GM12878 (cell line): ENCODE results near the gene TRDN. TPM values are rescaled to one million over a fixed set of nuclear protein-coding genes. Genes with fewer than 3 reads are reported as not detected.

ENCODE experiments used
- ATAC-seq: fragments of 200-7000 bp; cut with Tn5 transposase; 3 replicates; pipeline ENCODE4 v1.9.1; 2020; ENCODE audit warnings: mild to moderate bottlenecking, moderate library complexity
- BruUV-seq: library from RNA; stranded (reverse); fragments of 400-500 nt; replicated peaks from 2 replicates; lab custom pipeline; 2021; lab: Mats Ljungman, UMichigan
- CTCF ChIA-PET: fragments of 300-600 bp; sonication (Branson Sonifier 250); formaldehyde crosslinking; extraction: SDS; loops from one replicate; lab custom pipeline; 2021; ENCODE audit warnings: inconsistent platforms; lab: Yijun Ruan, JAX
- POLR2A ChIA-PET: fragments of 350-600 bp; formaldehyde crosslinking; extraction: SDS; loops from one replicate; lab custom pipeline; 2021; ENCODE audit warnings: inconsistent platforms; lab: Charles Lee
- RAD21 ChIA-PET: fragments of 300-600 bp; sonication (Branson Sonifier 250); formaldehyde crosslinking; loops from one replicate; lab custom pipeline; 2023; ENCODE audit warnings: antibody characterized with exemption; ENCODE audit not compliant: unreplicated experiment; lab: Charles Lee
- SMC1A ChIA-PET: fragments of 300-600 bp; sonication (Branson Sonifier 250); formaldehyde crosslinking; loops from one replicate; lab custom pipeline; 2023; ENCODE audit not compliant: unreplicated experiment, uncharacterized antibody; lab: Charles Lee
- DNase-seq: peaks from one replicate; pipeline ENCODE4 v3.0.0-alpha.2; 2011; ENCODE audit warnings: low read depth, low spot score
- FAIRE-seq: peaks from 3 replicates; lab custom pipeline; 2011; peaks lifted over from hg19 to GRCh38; lab: Jason Lieb, UNC
- H2AFZ ChIP-seq: 2 replicates; pipeline ENCODE4 v1.6.0; 2011; ENCODE audit warnings: low read depth, low read length, control low read depth; ENCODE audit not compliant: control insufficient read depth
- H3K27ac ChIP-seq: 2 replicates; pipeline ENCODE4 v1.5.1; 2011; ENCODE audit warnings: control low read depth; ENCODE audit not compliant: control insufficient read depth, insufficient read depth
- H3K27me3 ChIP-seq, 2 experiments: replicated peaks in 1 of 2; 2 replicates each; pipeline versions ENCODE4 v1.6.0 to v1.6.1; 2011; ENCODE audit warnings: low read length in 1 of 2; ENCODE audit not compliant: control insufficient read depth in 2 of 2, insufficient read depth in 2 of 2
- H3K36me3 ChIP-seq, 2 experiments: 2 replicates each; pipeline ENCODE4 v1.5.1; 2011; ENCODE audit warnings: low read length in 1 of 2; ENCODE audit not compliant: control insufficient read depth in 2 of 2, insufficient read depth in 2 of 2
- H3K4me1 ChIP-seq: 2 replicates; pipeline ENCODE4 v1.6.1; 2011; ENCODE audit warnings: mild to moderate bottlenecking, low read length, moderate library complexity, mixed read lengths; ENCODE audit not compliant: control insufficient read depth, insufficient read depth
- H3K4me2 ChIP-seq: 2 replicates; pipeline ENCODE4 v1.6.0; 2011; ENCODE audit warnings: control low read depth; ENCODE audit not compliant: control insufficient read depth, insufficient read depth
- H3K4me3 ChIP-seq: fragments of 200-600 bp; sonication (generic); 2 replicates; pipeline ENCODE4 v1.5.1; 2016
- H3K79me2 ChIP-seq: 2 replicates; pipeline ENCODE4 v1.6.0; 2011; ENCODE audit warnings: low read length; ENCODE audit not compliant: control insufficient read depth, insufficient read depth
- H3K9ac ChIP-seq: 2 replicates; pipeline ENCODE4 v1.8.0; 2011; ENCODE audit warnings: low read length, control low read depth, mixed read lengths; ENCODE audit not compliant: control insufficient read depth, insufficient read depth
- H3K9me3 ChIP-seq: replicated peaks from 3 replicates; pipeline ENCODE4 v1.5.1; 2011; ENCODE audit warnings: mild to moderate bottlenecking, low read length; ENCODE audit not compliant: control insufficient read depth, insufficient read depth
- H4K20me1 ChIP-seq: 2 replicates; pipeline ENCODE4 v1.6.0; 2011; ENCODE audit not compliant: control insufficient read depth, insufficient read depth
- BACH1 ChIP-seq: fragments of 450-650 bp; IDR thresholded peaks from 2 replicates; pipeline ENCODE4 v1.6.1; 2017; ENCODE audit warnings: mild to moderate bottlenecking, borderline replicate concordance
- CEBPZ ChIP-seq: fragments of 150-350 bp; IDR thresholded peaks from 2 replicates; pipeline ENCODE4 v1.6.1; 2016; ENCODE audit warnings: low read depth, low read length
- MEF2B ChIP-seq: fragments of 450-650 bp; IDR thresholded peaks from 2 replicates; pipeline ENCODE4 v1.6.1; 2018; ENCODE audit warnings: mild to moderate bottlenecking, moderate library complexity; ENCODE audit not compliant: partially characterized antibody, poor library complexity, severe bottlenecking
- MLLT1 ChIP-seq: fragments of 450-650 bp; IDR thresholded peaks from 2 replicates; pipeline ENCODE4 v1.6.1; 2016; ENCODE audit warnings: mild to moderate bottlenecking
- PBX3 ChIP-seq: IDR thresholded peaks from 2 replicates; pipeline ENCODE4 v1.6.1; 2011; ENCODE audit warnings: mild to moderate bottlenecking, low read depth, low read length, moderate library complexity; ENCODE audit not compliant: insufficient replicate concordance
- SMAD5 ChIP-seq: IDR thresholded peaks from 2 replicates; pipeline ENCODE4 v1.6.1; 2016; ENCODE audit warnings: antibody characterized with exemption, low read depth
- SUZ12 ChIP-seq: fragments of 200-600 bp; sonication (generic); IDR thresholded peaks from one replicate; pipeline ENCODE4 v1.6.1; 2018; ENCODE audit warnings: antibody characterized with exemption, mild to moderate bottlenecking; ENCODE audit not compliant: unreplicated experiment
- TCF12 ChIP-seq: IDR thresholded peaks from 2 replicates; pipeline ENCODE4 v1.6.1; 2011; ENCODE audit warnings: low read depth, mild to moderate bottlenecking, low read length
- ZSCAN29 ChIP-seq: fragments of 450-650 bp; IDR thresholded peaks from 2 replicates; pipeline ENCODE4 v1.6.1; 2017; ENCODE audit warnings: mild to moderate bottlenecking, moderate library complexity
- WGBS: methylation state at CpG from one replicate; pipeline ENCODE4 v1.1.6; 2016; ENCODE audit warnings: low lambda C conversion rate; ENCODE audit not compliant: insufficient replicate concordance, insufficient coverage; ENCODE audit errors: missing lambda C conversion rate; 5-methylcytosine and 5-hydroxymethylcytosine counted together
- in situ Hi-C: fragments of 300-500 bp; cut with MboI; formaldehyde crosslinking; loops from 9 replicates; pipeline ENCODE4 v1.14.3; 2018; ENCODE audit warnings: mixed read lengths
- intact Hi-C: fragments of 100-400 bp; cut with micrococcal nuclease; formaldehyde crosslinking; loops from one replicate; pipeline ENCODE4 v1.14.2; 2022; ENCODE audit not compliant: unreplicated experiment
- polyA plus RNA-seq, 11 experiments: library from polyadenylated mRNA; depleted of rRNA in 4 of 11; unstranded in 6 of 11; stranded (reverse) in 5 of 11; fragments of >200 nt; fragmentation: Nextera tagmentation in 4 of 11; fragmentation: Illumina TruSeq in 1 of 11; extraction: Ambion mirVana in 4 of 11; extraction: Trizol in 1 of 11; gene quantifications; 1 replicate in 1 of 11; 2 replicates in 10 of 11; pipeline versions ENCODE4 v1.2.1 to v1.2.3, GENCODE V29; 2011 to 2016; ENCODE audit warnings: inconsistent platforms in 2 of 11, missing spikeins in 2 of 11, low read depth in 1 of 11
- total RNA-seq, 4 experiments: library from RNA; depleted of rRNA in 3 of 4; stranded (reverse); fragments of >200 nt in 3 of 4; fragmentation: Illumina TruSeq in 1 of 4; extraction: Trizol in 1 of 4; gene quantifications; 2 replicates each; pipeline versions ENCODE4 v1.2.1 to v1.2.3, GENCODE V29; 2013 to 2021

The TRDN gene
- total and polyA plus RNA-seq, 10 of the 15 experiments (the other 5 are each of a cell fraction or from before 2014, with no cell fraction given) = not detected

- no peaks in the 10 kb centered on the region for H3K27me3 ChIP-seq
- WGBS = 55% methylated on average over 10 of the region's 10 CpGs
These were observed 71.2 kb downstream of the TRDN start for GRCh38 chr6:123565529-123565928.

More at GRCh38 chr6:123565529-123565928, 71.2 kb downstream of the TRDN start:
- SMC1A ChIA-PET = interaction anchor here (1.0 to 1.8 kb wide), 2 partner anchors 110 to 150 kb away, joined by 3 to 4 read pairs; no protein-coding TSS in a partner anchor
- ATAC-seq = no peak
- H4K20me1 ChIP-seq = no peaks in the 10 kb centered on the region
- no peak overlapping the region for H3K27ac ChIP-seq
- no peak for FAIRE-seq
- no peak overlapping the region for H3K4me3 ChIP-seq
- no peaks in the 10 kb centered on the region for H3K79me2 ChIP-seq
- H3K9me3 ChIP-seq = no peaks in the 10 kb centered on the region
- H3K4me1 ChIP-seq = no peaks in the 10 kb centered on the region
- H3K9ac ChIP-seq = no peak overlapping the region
- no peaks in the 10 kb centered on the region for H3K36me3 ChIP-seq
- intact Hi-C loops = no loop called here
- BruUV-seq = no TSS peak
- no peak overlapping the region for H2AFZ ChIP-seq
- DNase-seq = no peak
- no peak for TF ChIP-seq MEF2B
- no peak for TF ChIP-seq TCF12
- TF ChIP-seq CEBPZ = no peak
- no peak for TF ChIP-seq ZSCAN29
- no peak for TF ChIP-seq BACH1
- no peak for TF ChIP-seq MLLT1
- TF ChIP-seq SUZ12 = no peak
- TF ChIP-seq SMAD5 = no peak
- no peak for TF ChIP-seq PBX3
- CTCF ChIA-PET = no interaction called here
- in situ Hi-C loops = no loop called here
- RAD21 ChIA-PET = no interaction called here
- POLR2A ChIA-PET = no interaction called here
- no peak overlapping the region for H3K4me2 ChIP-seq
